ENCODE data around the gene EEF1G.

The EEF1G gene

DNA sequence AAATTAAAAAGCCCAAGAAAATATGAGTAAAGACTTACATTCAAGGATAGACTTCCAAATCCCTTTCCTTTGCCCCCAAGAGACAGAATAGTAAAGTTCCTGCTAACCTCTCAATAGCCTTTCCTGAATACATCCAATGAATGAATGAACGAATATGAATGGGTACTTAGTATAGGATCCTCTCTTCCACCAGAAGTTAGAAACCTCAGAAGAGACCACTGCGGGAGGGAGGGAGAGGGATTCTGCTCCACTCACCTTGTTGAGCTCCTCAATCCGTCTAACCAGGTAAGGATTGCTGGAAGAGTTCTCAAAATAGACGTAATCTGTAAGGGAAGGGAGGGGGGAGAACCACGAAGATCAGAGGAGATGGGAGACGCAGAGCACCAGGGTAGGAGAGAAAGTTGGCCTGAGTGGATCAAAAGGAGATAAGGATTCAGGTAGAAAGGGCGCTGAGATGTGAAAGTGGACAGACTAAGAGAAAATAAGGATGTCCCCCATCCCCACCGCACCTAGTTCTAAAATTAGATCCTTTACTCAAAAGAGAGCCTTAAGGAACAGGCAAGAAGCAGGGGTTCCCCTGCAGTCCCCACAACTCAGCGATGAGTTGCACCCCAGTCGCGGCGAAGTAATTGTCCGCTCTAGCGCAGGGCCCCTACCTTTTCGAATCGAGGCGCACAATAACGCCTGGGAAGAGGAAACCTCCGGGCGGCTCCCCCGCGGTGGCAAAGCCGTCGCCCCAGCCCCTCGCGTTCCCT, 26.9 kb upstream of the EEF1G start:
- Histone ChIP-seq H3K79me2 (ENCODE audit: control insufficient read depth, low read length) (peaks cover 44% of the 10 kb centered on the region), H3K4me2 (ENCODE audit: low read length) (peak overlapping the region; percentile 90), H3K9me3 (ENCODE audit: control insufficient read depth, insufficient read depth, low read length) (no peaks in the 10 kb centered on the region), H3K9me2 (replicated peaks; ENCODE audit: control insufficient read depth, low read length) (no peaks in the 10 kb centered on the region), H3K4me3 (ENCODE audit: low read length) (peak overlapping the region; percentile 89), H3K4me1 (ENCODE audit: control insufficient read depth, low read length) (peaks cover 32% of the 10 kb centered on the region), H3K36me3 (ENCODE audit: control insufficient read depth, low read length) (peaks cover 77% of the 10 kb centered on the region), H3K27me3 (ENCODE audit: control insufficient read depth, low read length) (no peaks in the 10 kb centered on the region), H3F3A (ENCODE audit: control insufficient read depth, insufficient read depth) (0 out of 2 replicates have a peak, but pooled peaks cover 11% of the 10 kb centered on the region), H4K20me1 (ENCODE audit: control insufficient read depth, insufficient read depth, low read depth, low read length) (peaks cover 8% of the 10 kb centered on the region; the same call in 1 of the 2 replicates), H3K27ac (ENCODE audit: low read depth, low read length) (peak overlapping the region; percentile 73)
- TF ChIP-seq EZH2phosphoT487 (IDR thresholded peaks at IDR 0.05; ENCODE audit: borderline replicate concordance, low read length): no peak
- TF ChIP-seq, protein P1, sequence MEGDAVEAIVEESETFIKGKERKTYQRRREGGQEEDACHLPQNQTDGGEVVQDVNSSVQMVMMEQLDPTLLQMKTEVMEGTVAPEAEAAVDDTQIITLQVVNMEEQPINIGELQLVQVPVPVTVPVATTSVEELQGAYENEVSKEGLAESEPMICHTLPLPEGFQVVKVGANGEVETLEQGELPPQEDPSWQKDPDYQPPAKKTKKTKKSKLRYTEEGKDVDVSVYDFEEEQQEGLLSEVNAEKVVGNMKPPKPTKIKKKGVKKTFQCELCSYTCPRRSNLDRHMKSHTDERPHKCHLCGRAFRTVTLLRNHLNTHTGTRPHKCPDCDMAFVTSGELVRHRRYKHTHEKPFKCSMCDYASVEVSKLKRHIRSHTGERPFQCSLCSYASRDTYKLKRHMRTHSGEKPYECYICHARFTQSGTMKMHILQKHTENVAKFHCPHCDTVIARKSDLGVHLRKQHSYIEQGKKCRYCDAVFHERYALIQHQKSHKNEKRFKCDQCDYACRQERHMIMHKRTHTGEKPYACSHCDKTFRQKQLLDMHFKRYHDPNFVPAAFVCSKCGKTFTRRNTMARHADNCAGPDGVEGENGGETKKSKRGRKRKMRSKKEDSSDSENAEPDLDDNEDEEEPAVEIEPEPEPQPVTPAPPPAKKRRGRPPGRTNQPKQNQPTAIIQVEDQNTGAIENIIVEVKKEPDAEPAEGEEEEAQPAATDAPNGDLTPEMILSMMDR (IDR thresholded peaks at IDR 0.05; ENCODE audit: low read depth, low read length, poor library complexity, severe bottlenecking): no peak

DNA sequence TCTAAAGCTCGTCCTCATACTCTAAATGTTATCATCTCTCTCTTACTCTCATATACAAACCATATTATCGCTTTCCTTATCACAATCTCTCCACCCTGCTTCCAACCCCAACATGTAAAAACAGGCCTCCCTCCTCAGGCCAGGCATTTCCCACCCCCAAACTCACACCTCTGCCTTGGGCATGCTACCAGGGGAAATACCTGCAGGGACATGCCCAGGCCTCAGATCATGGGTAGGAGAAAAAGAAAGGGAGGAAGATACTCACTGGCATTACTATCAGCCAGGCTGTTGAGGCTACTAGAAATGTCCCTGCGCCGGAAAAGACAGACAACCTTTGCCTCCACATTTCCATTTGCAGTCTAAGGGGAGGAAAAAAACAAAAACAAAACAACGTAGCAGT, 26.2 kb upstream of the EEF1G start:
- Histone ChIP-seq H3K79me2 (ENCODE audit: control insufficient read depth, low read length) (peaks cover 44% of the 10 kb centered on the region), H3K4me2 (ENCODE audit: low read length) (peak overlapping the region; percentile 90), H3K9me3 (ENCODE audit: control insufficient read depth, insufficient read depth, low read length) (no peaks in the 10 kb centered on the region), H4K20me1 (ENCODE audit: control insufficient read depth, insufficient read depth, low read depth, low read length) (peaks cover 8% of the 10 kb centered on the region; the same call in 1 of the 2 replicates), H3K9me2 (replicated peaks; ENCODE audit: control insufficient read depth, low read length) (no peaks in the 10 kb centered on the region), H3K27me3 (ENCODE audit: control insufficient read depth, low read length) (no peaks in the 10 kb centered on the region), H3F3A (ENCODE audit: control insufficient read depth, insufficient read depth) (peaks cover 16% of the 10 kb centered on the region; the same call in 1 of the 2 replicates), H3K4me1 (ENCODE audit: control insufficient read depth, low read length) (peaks cover 32% of the 10 kb centered on the region), H3K27ac (ENCODE audit: low read depth, low read length) (peak overlapping the region; percentile 73), H3K36me3 (ENCODE audit: control insufficient read depth, low read length) (peaks cover 77% of the 10 kb centered on the region), H3K4me3 (ENCODE audit: low read length) (peak overlapping the region; percentile 89)
- TF ChIP-seq EZH2phosphoT487 (IDR thresholded peaks at IDR 0.05; ENCODE audit: borderline replicate concordance, low read length): no peak
- TF ChIP-seq, protein P1 (IDR thresholded peaks at IDR 0.05; ENCODE audit: low read depth, low read length, poor library complexity, severe bottlenecking): no peak

DNA sequence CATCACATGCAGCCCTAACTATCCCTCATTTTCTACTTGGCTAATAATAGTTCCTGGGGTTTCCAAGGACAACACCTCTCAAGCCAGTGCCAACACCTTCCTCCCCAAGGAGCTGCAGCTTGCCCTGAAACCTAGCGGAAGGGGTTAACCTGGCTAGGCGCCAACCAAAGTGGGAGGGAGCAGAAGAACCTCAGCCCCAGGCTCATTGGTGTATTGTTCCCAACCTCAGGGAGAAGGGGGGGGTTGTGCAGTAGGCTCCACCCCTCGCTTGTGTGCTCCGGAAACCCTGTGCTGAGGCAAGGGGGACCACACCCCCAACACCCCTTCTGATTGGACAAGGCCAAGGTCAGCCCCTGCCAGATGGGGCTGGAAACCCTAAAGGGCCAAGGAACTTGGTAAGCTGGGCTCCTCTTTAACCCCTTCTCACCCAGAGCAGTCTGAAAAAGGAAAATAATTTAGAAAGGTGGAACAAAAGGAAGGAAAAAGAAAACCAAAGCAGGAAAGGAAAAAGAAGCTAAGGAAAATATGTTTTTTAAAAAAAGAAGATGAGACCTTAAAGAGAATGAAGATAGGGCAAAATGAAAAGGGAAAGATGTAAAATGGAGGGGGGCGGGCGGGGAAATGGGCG, 25.5 kb upstream of the EEF1G start:
- H3K4me3 ChIP-seq (ENCODE audit: low read length): peak overlapping the region; percentile 89
- peaks cover 32% of the 10 kb centered on the region for H3K4me1 ChIP-seq (ENCODE audit: control insufficient read depth, low read length)
- peaks cover 21% of the 10 kb centered on the region for H3F3A ChIP-seq (ENCODE audit: control insufficient read depth, insufficient read depth)
- H4K20me1 ChIP-seq (ENCODE audit: control insufficient read depth, insufficient read depth, low read depth, low read length): peaks cover 8% of the 10 kb centered on the region; the same call in 1 of the 2 replicates
- H3K27me3 ChIP-seq (ENCODE audit: control insufficient read depth, low read length): no peaks in the 10 kb centered on the region
- H3K79me2 ChIP-seq (ENCODE audit: control insufficient read depth, low read length): peaks cover 44% of the 10 kb centered on the region
- no peaks in the 10 kb centered on the region for H3K9me2 ChIP-seq (replicated peaks; ENCODE audit: control insufficient read depth, low read length)
- no peaks in the 10 kb centered on the region for H3K9me3 ChIP-seq (ENCODE audit: control insufficient read depth, insufficient read depth, low read length)
- H3K4me2 ChIP-seq (ENCODE audit: low read length): peak overlapping the region; percentile 90
- peak overlapping the region; percentile 73 for H3K27ac ChIP-seq (ENCODE audit: low read depth, low read length)
- H3K36me3 ChIP-seq (ENCODE audit: control insufficient read depth, low read length): peaks cover 84% of the 10 kb centered on the region
- TF ChIP-seq, protein P1 (IDR thresholded peaks at IDR 0.05; ENCODE audit: low read depth, low read length, poor library complexity, severe bottlenecking): no peak
- no peak for TF ChIP-seq EZH2phosphoT487 (IDR thresholded peaks at IDR 0.05; ENCODE audit: borderline replicate concordance, low read length)
